Measurements from ENCODE around the gene FAM107A. TPM values are rescaled to one million over a fixed set of nuclear protein-coding genes. Genes with fewer than 3 reads are reported as not detected.

The FAM107A gene
- total and polyA plus RNA-seq, 2 of the 4 experiments (the other 2 are of a cell fraction), result not detected

- Histone ChIP-seq H2AFZ (replicated peaks; ENCODE audit: low read length, poor library complexity) (no peak overlapping the region), H3K27ac (ENCODE audit: insufficient read depth, low read length) (no peak overlapping the region), H3K18ac (ENCODE audit: low read depth, low read length) (no peak overlapping the region), H3K36me3 (ENCODE audit: control insufficient read depth, insufficient read depth, low read length) (no peaks in the 10 kb centered on the region), H4K5ac (ENCODE audit: low read depth, low read length) (no peak overlapping the region), H2BK120ac (ENCODE audit: low read depth, low read length) (no peak overlapping the region), H3K79me1 (ENCODE audit: low read depth in 1 of 2, low read length in 2 of 2) (no peaks in the 10 kb centered on the region), H2AK5ac (ENCODE audit: low read depth, low read length) (no peak overlapping the region), H3K56ac (ENCODE audit: extremely low read depth, insufficient read depth, low read length) (no peak overlapping the region), H3K23ac (ENCODE audit: low read depth, low read length) (no peak overlapping the region), H3K4me2 (ENCODE audit: low read depth, low read length) (no peak overlapping the region), H2AK9ac (replicated peaks; ENCODE audit: low read depth, low read length, poor library complexity) (no peak overlapping the region), H2BK5ac (ENCODE audit: low read depth, low read length, poor library complexity, severe bottlenecking) (no peak overlapping the region), H3K27me3 (ENCODE audit: control insufficient read depth, insufficient read depth, low read length) (peaks cover 28% of the 10 kb centered on the region), H3K4ac (ENCODE audit: low read depth, low read length) (no peak overlapping the region), H4K91ac (ENCODE audit: insufficient read depth, low read depth, low read length) (no peak overlapping the region), H3K4me3 (ENCODE audit: insufficient read depth, low read depth, low read length) (no peak overlapping the region), H3K14ac (replicated peaks; ENCODE audit: low read depth, low read length) (no peak overlapping the region), H3K9ac (ENCODE audit: low read depth, low read length) (no peak overlapping the region), H3K4me1 (ENCODE audit: control insufficient read depth, insufficient read depth, low read length) (no peaks in the 10 kb centered on the region), H2BK20ac (ENCODE audit: low read depth, low read length) (no peak overlapping the region), H4K20me1 (ENCODE audit: insufficient read depth, low read length) (no peaks in the 10 kb centered on the region; the same call in 1 of the 2 replicates), H3K9me3 (ENCODE audit: control insufficient read depth, insufficient read depth, low read length) (peaks cover 5% of the 10 kb centered on the region; the same call in 1 of the 2 replicates), H2BK15ac (ENCODE audit: low read depth, low read length) (no peak overlapping the region), H3K9me1 (ENCODE audit: insufficient read depth, low read length) (no peaks in the 10 kb centered on the region), H4K8ac (ENCODE audit: low read depth in 2 of 2, low read length in 2 of 2) (no peak overlapping the region)
- ChIA-PET POLR2A (ENCODE audit: unreplicated experiment) (no interaction called here), CTCF (no interaction called here)
- BruUV-seq (replicated peaks), result no TSS peak
- no peak for TF ChIP-seq FOS (IDR thresholded peaks at IDR 0.05; ENCODE audit: low read depth, low read length)
- TF ChIP-seq ELK1 (IDR thresholded peaks at IDR 0.05; ENCODE audit: borderline replicate concordance, low read depth, low read length), result no peak
- no peak for TF ChIP-seq CEBPB (IDR thresholded peaks at IDR 0.05; ENCODE audit: low read depth, low read length)
- TF ChIP-seq NFE2L2 (IDR thresholded peaks at IDR 0.05; ENCODE audit: low read depth, low read length), result no peak
- WGBS, 2 experiments (ENCODE audit: extremely low coverage in 2 of 2, insufficient read length in 1 of 2), result no CpG with 5 or more reads among the region's 3 CpGs
- intact Hi-C loops (cut with micrococcal nuclease) (loop anchor here (5.0 kb wide), 1 partner anchor 39 kb away; no protein-coding TSS in a partner anchor), dilution Hi-C loops (cut with HindIII; ENCODE audit: low sequenced_read_pairs, unreplicated experiment) (no loop called here), in situ Hi-C loops (cut with MboI; ENCODE audit: low sequenced_read_pairs) (no loop called here)
- ATAC-seq (ENCODE audit: low read depth), result peak; percentile 38; the same call in 1 of the 2 replicates
- peak; percentile 46 for DNase-seq
Observed at GRCh38 chr3:58588030-58588614, 10.9 kb upstream of the FAM107A start.

Measured in IMR-90 (cell line).